Liver (tissue), 3 donors: Measurements from ENCODE around the gene CFAP54.

Experiments used
- ATF3 ChIP-seq: IDR thresholded peaks from 2 replicates; pipeline ENCODE4 v1.6.1; 2016; ENCODE audit warnings: antibody characterized with exemption
- CTCF ChIP-seq: fragments of 150-350 bp; IDR thresholded peaks from 2 replicates; pipeline ENCODE4 v1.5.1; 2017; ENCODE audit warnings: improper control_type of control experiment, low read depth, low read length; ENCODE audit not compliant: missing input control
- EGR1 ChIP-seq, 2 donors: IDR thresholded peaks; 2 replicates each; pipeline ENCODE4 v1.6.1; 2016 to 2018; ENCODE audit warnings: antibody characterized with exemption in 2 of 2, low read depth in 2 of 2
- FOXA1 ChIP-seq: IDR thresholded peaks from 2 replicates; pipeline ENCODE4 v1.6.1; 2016; ENCODE audit warnings: antibody characterized with exemption
- GABPA ChIP-seq, 2 donors: IDR thresholded peaks in 1 of 2; conservative IDR thresholded peaks in 1 of 2; 2 replicates each; pipeline ENCODE4 v1.6.1; 2016; ENCODE audit warnings: antibody characterized with exemption in 2 of 2, mild to moderate bottlenecking in 1 of 2, moderate library complexity in 1 of 2
- HNF4G ChIP-seq: IDR thresholded peaks from 2 replicates; pipeline ENCODE4 v1.6.1; 2016; ENCODE audit warnings: antibody characterized with exemption
- JUND ChIP-seq, 2 donors: IDR thresholded peaks; 2 replicates each; pipeline ENCODE4 v1.6.1; 2016; ENCODE audit warnings: antibody characterized with exemption in 2 of 2
- MAX ChIP-seq: IDR thresholded peaks from 2 replicates; pipeline ENCODE4 v1.6.1; 2016; ENCODE audit warnings: antibody characterized with exemption
- NR2F2 ChIP-seq: IDR thresholded peaks from 2 replicates; pipeline ENCODE4 v1.6.1; 2016; ENCODE audit warnings: antibody characterized with exemption
- RAD21 ChIP-seq, 2 donors: IDR thresholded peaks; 2 replicates each; pipeline ENCODE4 v1.6.1; 2016; ENCODE audit warnings: antibody characterized with exemption in 2 of 2, mild to moderate bottlenecking in 2 of 2
- SP1 ChIP-seq: IDR thresholded peaks from 2 replicates; pipeline ENCODE4 v1.6.1; 2018; ENCODE audit warnings: antibody characterized with exemption, mild to moderate bottlenecking
- TF ChIP-seq, protein P1 (sequence below): IDR thresholded peaks from 2 replicates; pipeline ENCODE4 v1.6.1; 2016; ENCODE audit warnings: antibody characterized with exemption
- donor health status: healthy.
- donor health status: healthy.

DNA sequence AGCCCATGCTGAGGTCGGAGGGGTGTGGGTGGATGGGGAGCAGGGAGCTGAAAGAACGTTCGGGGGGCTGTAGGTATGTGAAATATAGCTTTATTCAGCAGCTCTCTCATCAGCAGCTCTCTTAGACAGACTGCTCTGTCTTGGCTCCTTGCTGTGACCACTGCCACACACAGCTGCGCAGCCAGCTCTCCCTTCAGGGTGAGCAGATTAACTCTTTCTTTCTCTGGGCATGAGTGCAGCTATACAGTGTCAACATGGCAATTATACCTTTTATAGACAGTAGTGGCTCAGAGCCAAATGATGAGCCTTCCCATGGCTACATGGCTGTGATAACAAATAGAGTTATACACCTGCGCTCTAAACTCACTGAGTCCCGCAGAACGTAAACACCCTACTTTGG lies 280.0 kb downstream of the CFAP54 start:
- TF ChIP-seq RAD21 (IDR thresholded peaks at IDR 0.05) (no peak), CTCF (no peak), JUND (IDR thresholded peaks at IDR 0.05) (no peak), NR2F2 (no peak), HNF4G (no peak), ATF3 (no peak), EGR1 (IDR thresholded peaks at IDR 0.05; ENCODE audit: low read depth in 2 of 2) (no peak), SP1 (no peak), GABPA (IDR thresholded peaks at IDR 0.05 in 1 of 2, conservative IDR thresholded peaks at IDR 0.05 in 1 of 2) (no peak), MAX (no peak), FOXA1 (no peak)
- TF ChIP-seq, protein P1, sequence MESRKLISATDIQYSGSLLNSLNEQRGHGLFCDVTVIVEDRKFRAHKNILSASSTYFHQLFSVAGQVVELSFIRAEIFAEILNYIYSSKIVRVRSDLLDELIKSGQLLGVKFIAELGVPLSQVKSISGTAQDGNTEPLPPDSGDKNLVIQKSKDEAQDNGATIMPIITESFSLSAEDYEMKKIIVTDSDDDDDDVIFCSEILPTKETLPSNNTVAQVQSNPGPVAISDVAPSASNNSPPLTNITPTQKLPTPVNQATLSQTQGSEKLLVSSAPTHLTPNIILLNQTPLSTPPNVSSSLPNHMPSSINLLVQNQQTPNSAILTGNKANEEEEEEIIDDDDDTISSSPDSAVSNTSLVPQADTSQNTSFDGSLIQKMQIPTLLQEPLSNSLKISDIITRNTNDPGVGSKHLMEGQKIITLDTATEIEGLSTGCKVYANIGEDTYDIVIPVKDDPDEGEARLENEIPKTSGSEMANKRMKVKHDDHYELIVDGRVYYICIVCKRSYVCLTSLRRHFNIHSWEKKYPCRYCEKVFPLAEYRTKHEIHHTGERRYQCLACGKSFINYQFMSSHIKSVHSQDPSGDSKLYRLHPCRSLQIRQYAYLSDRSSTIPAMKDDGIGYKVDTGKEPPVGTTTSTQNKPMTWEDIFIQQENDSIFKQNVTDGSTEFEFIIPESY, result no peak
